ENCODE measurements around the gene ADGRA3. TPM values are rescaled to one million over a fixed set of nuclear protein-coding genes. Genes with fewer than 3 reads are reported as not detected.

ADGRA3 gene
- total RNA-seq, 4 donors from 2014 or later, result 17.8 to 48.8 (median 32.4) TPM

DNA sequence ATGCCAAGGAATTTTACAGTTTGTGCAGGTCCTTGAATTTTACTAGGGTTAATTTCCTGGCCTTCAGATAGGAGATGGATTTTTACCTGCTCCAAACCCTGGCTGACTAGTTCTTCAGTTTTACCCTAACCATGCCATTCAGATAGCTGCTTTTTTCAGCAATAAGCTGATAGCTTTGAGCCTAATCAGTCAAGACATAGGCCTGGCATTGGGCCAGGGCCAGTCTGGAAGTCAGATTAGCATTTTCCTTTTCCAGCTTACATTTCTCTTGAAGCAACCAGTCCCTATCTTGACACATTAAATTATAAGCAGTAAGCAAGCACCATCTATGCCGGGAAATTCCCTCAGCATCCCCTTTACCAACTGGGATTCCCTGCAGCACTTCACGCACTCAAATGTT is 177.1 kb downstream of the ADGRA3 start:
- no peaks in the 10 kb centered on the region for H3K9me3 ChIP-seq
- H3K36me3 ChIP-seq, result no peaks in the 10 kb centered on the region
- H3K27ac ChIP-seq, result no peak overlapping the region
- no peaks in the 10 kb centered on the region for H3K4me1 ChIP-seq
- WGBS, 2 donors (ENCODE audit: low coverage in 1 of 2), result 20% methylated on average over 1 of the region's 2 CpGs; no CpG with 5 or more reads in 1 of the 2 donors
- H3K27me3 ChIP-seq, result no peaks in the 10 kb centered on the region
- H3K4me3 ChIP-seq, result no peak overlapping the region
- TF ChIP-seq POLR2A (IDR thresholded peaks at IDR 0.05) (no peak), EP300 (IDR thresholded peaks at IDR 0.05) (no peak), POLR2AphosphoS5 (IDR thresholded peaks at IDR 0.05) (no peak)
- TF ChIP-seq, protein P1, sequence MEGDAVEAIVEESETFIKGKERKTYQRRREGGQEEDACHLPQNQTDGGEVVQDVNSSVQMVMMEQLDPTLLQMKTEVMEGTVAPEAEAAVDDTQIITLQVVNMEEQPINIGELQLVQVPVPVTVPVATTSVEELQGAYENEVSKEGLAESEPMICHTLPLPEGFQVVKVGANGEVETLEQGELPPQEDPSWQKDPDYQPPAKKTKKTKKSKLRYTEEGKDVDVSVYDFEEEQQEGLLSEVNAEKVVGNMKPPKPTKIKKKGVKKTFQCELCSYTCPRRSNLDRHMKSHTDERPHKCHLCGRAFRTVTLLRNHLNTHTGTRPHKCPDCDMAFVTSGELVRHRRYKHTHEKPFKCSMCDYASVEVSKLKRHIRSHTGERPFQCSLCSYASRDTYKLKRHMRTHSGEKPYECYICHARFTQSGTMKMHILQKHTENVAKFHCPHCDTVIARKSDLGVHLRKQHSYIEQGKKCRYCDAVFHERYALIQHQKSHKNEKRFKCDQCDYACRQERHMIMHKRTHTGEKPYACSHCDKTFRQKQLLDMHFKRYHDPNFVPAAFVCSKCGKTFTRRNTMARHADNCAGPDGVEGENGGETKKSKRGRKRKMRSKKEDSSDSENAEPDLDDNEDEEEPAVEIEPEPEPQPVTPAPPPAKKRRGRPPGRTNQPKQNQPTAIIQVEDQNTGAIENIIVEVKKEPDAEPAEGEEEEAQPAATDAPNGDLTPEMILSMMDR (IDR thresholded peaks at IDR 0.05), result no peak
- ATAC-seq, result no peak

Other genes with a start within 250 kb of the ADGRA3 start
- not detected for gene GBA3, start 176.9 kb upstream of the ADGRA3 start, total RNA-seq